Suprapubic skin (tissue), 4 donors: ENCODE results near the gene TEKTIP1. TPM values are rescaled to one million over a fixed set of nuclear protein-coding genes. Genes with fewer than 3 reads are reported as not detected.

Source experiments
- DNase-seq, 2 donors: peaks; one replicate each; pipeline ENCODE4 v3.0.0-alpha.2; 2019; ENCODE audit warnings: low spot score in 2 of 2
- H3K27ac ChIP-seq: fragments of 200-600 bp; sonication (generic); one replicate; pipeline ENCODE4 v1.5.1; 2019
- H3K27me3 ChIP-seq: fragments of 200-600 bp; sonication (generic); one replicate; pipeline ENCODE4 v1.5.1; 2019
- H3K36me3 ChIP-seq: fragments of 200-600 bp; sonication (generic); one replicate; pipeline ENCODE4 v1.5.1; 2019
- H3K4me1 ChIP-seq: fragments of 200-600 bp; sonication (generic); one replicate; pipeline ENCODE4 v1.5.1; 2019
- H3K4me3 ChIP-seq: fragments of 200-600 bp; sonication (generic); one replicate; pipeline ENCODE4 v1.5.1; 2019; ENCODE audit warnings: mild to moderate bottlenecking
- H3K9me3 ChIP-seq: fragments of 200-600 bp; sonication (generic); one replicate; pipeline ENCODE4 v1.5.1; 2019
- CTCF ChIP-seq, 2 donors: fragments of 200-600 bp in 1 of 2; fragments of 450-650 bp in 1 of 2; sonication (generic) in 1 of 2; IDR thresholded peaks; one replicate each; pipeline ENCODE4 v1.5.1; 2016 to 2019; ENCODE audit warnings: antibody characterized with exemption in 2 of 2, mild to moderate bottlenecking in 1 of 2, moderate library complexity in 1 of 2
- EP300 ChIP-seq: sonication (generic); formaldehyde crosslinking; IDR thresholded peaks from one replicate; pipeline ENCODE4 v1.6.1; 2017; ENCODE audit warnings: antibody characterized with exemption
- POLR2A ChIP-seq, 2 donors: fragments of 450-650 bp; IDR thresholded peaks; one replicate each; pipeline ENCODE4 v1.6.1; 2017; ENCODE audit warnings: antibody characterized with exemption in 2 of 2, mild to moderate bottlenecking in 2 of 2, moderate library complexity in 2 of 2
- POLR2AphosphoS5 ChIP-seq, 3 donors: sonication (generic); formaldehyde crosslinking; IDR thresholded peaks; one replicate each; pipeline ENCODE4 v1.6.1; 2017; ENCODE audit warnings: antibody characterized with exemption in 3 of 3
- WGBS: methylation state at CpG from one replicate; pipeline ENCODE4 v1.1.5; 2018; 5-methylcytosine and 5-hydroxymethylcytosine counted together
- total RNA-seq, 4 donors: library from RNA; depleted of rRNA; stranded (reverse); fragments of >200 nt; gene quantifications; one replicate each; pipeline ENCODE4 v1.1.0, GENCODE V29; 2016

The TEKTIP1 gene
- total RNA-seq, 4 donors from 2014 or later: 2.4 to 5.2 TPM; not detected in 2

- peak in 1 of 2 donors; percentile 58 for DNase-seq
- H3K9me3 ChIP-seq: no peaks in the 10 kb centered on the region
- no peaks in the 10 kb centered on the region for H3K27me3 ChIP-seq
- WGBS: 92% methylated on average over 28 of the region's 40 CpGs
- H3K4me3 ChIP-seq: no peak overlapping the region
- H3K27ac ChIP-seq: no peak overlapping the region
- H3K4me1 ChIP-seq: peaks cover 19% of the 10 kb centered on the region
- peaks cover 67% of the 10 kb centered on the region for H3K36me3 ChIP-seq
- TF ChIP-seq CTCF (IDR thresholded peaks at IDR 0.05): no peak
- TF ChIP-seq EP300: no peak
- TF ChIP-seq POLR2A (IDR thresholded peaks at IDR 0.05): no peak
- no peak for TF ChIP-seq POLR2AphosphoS5 (IDR thresholded peaks at IDR 0.05)
Observed at GRCh38 chr19:3522421-3523360, 16.3 kb upstream of the TEKTIP1 start.

GRCh38 chr19:3523361-3524077 lies 15.5 kb upstream of the TEKTIP1 start:
- no peak overlapping the region for H3K4me3 ChIP-seq
- H3K36me3 ChIP-seq: peaks cover 72% of the 10 kb centered on the region
- no peaks in the 10 kb centered on the region for H3K27me3 ChIP-seq
- WGBS: 93% methylated on average over 3 of the region's 21 CpGs
- no peaks in the 10 kb centered on the region for H3K9me3 ChIP-seq
- H3K4me1 ChIP-seq: peaks cover 19% of the 10 kb centered on the region
- H3K27ac ChIP-seq: no peak overlapping the region
- TF ChIP-seq EP300: no peak
- TF ChIP-seq CTCF (IDR thresholded peaks at IDR 0.05): no peak
- TF ChIP-seq POLR2A (IDR thresholded peaks at IDR 0.05): no peak
- TF ChIP-seq POLR2AphosphoS5 (IDR thresholded peaks at IDR 0.05): no peak
- DNase-seq: no peak

GRCh38 chr19:3524078-3524842 lies 14.7 kb upstream of the TEKTIP1 start:
- peaks cover 70% of the 10 kb centered on the region for H3K36me3 ChIP-seq
- no peaks in the 10 kb centered on the region for H3K27me3 ChIP-seq
- WGBS: 93% methylated on average over 28 of the region's 33 CpGs
- peak in 1 of 2 donors; percentile 50 for DNase-seq
- H3K4me1 ChIP-seq: peaks cover 19% of the 10 kb centered on the region
- no peaks in the 10 kb centered on the region for H3K9me3 ChIP-seq
- H3K4me3 ChIP-seq: no peak overlapping the region
- no peak overlapping the region for H3K27ac ChIP-seq
- TF ChIP-seq EP300 (no peak), POLR2A (IDR thresholded peaks at IDR 0.05) (no peak), CTCF (IDR thresholded peaks at IDR 0.05) (no peak), POLR2AphosphoS5 (IDR thresholded peaks at IDR 0.05) (no peak)

- DNase-seq: no peak
- TF ChIP-seq EP300 (no peak), POLR2AphosphoS5 (IDR thresholded peaks at IDR 0.05) (no peak), POLR2A (IDR thresholded peaks at IDR 0.05) (no peak), CTCF (IDR thresholded peaks at IDR 0.05) (no peak)
- peaks cover 17% of the 10 kb centered on the region for H3K4me1 ChIP-seq
- WGBS: 95% methylated on average over 20 of the region's 20 CpGs
- H3K36me3 ChIP-seq: peaks cover 63% of the 10 kb centered on the region
- H3K27me3 ChIP-seq: no peaks in the 10 kb centered on the region
- H3K4me3 ChIP-seq: no peak overlapping the region
- no peak overlapping the region for H3K27ac ChIP-seq
- no peaks in the 10 kb centered on the region for H3K9me3 ChIP-seq
Observed at GRCh38 chr19:3524904-3525451, 14.0 kb upstream of the TEKTIP1 start.
